ENCODE results near the gene DDO. TPM values are rescaled to one million over a fixed set of nuclear protein-coding genes. Genes with fewer than 3 reads are reported as not detected.

DDO gene
- polyA plus RNA-seq, 1 donor from 2014 or later: not detected

DNA sequence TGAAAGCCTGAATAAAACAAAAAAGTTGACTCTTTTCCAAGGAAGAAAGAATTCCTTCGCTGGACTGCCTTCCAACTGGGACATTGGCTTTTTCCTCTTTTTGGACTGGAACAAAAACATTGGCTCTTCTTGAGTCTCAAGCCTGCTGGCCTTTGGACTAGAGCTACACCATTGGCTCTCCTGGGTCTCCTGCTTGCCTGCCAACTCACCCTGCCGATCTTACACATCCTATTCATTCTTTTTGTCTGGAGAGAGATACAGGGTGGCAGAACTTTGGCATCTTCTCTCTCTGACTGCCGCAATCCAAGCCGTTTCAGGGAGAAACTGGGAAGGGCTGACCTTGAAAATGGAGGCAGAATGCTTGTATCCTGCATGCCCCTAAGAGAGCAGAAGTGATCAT is 20.2 kb downstream of the DDO start:
- H3K4me3 ChIP-seq (ENCODE audit: low read length): no peak overlapping the region
- H3K9me3 ChIP-seq (ENCODE audit: low read length): no peaks in the 10 kb centered on the region
- no peak overlapping the region for H3K4me2 ChIP-seq (ENCODE audit: low read length)
- H4K20me1 ChIP-seq (ENCODE audit: insufficient read depth): no peaks in the 10 kb centered on the region
- no peaks in the 10 kb centered on the region for H3F3A ChIP-seq (ENCODE audit: insufficient read depth, low read length, poor library complexity, severe bottlenecking)
- no peak overlapping the region for H3K9ac ChIP-seq (ENCODE audit: low read length)
- H3K79me2 ChIP-seq (replicated peaks; ENCODE audit: insufficient read depth, low read length): no peaks in the 10 kb centered on the region
- no peaks in the 10 kb centered on the region for H3K36me3 ChIP-seq (ENCODE audit: insufficient read depth, low read length)
- TF ChIP-seq RAD21 (conservative IDR thresholded peaks at IDR 0.05) (no peak), EZH2 (IDR thresholded peaks at IDR 0.05; ENCODE audit: borderline replicate concordance, insufficient read depth, low read length, poor library complexity, severe bottlenecking) (no peak), EP300 (conservative IDR thresholded peaks at IDR 0.05; ENCODE audit: poor library complexity, severe bottlenecking) (no peak), TAF1 (IDR thresholded peaks at IDR 0.05; ENCODE audit: low read depth) (no peak), MXI1 (conservative IDR thresholded peaks at IDR 0.05; ENCODE audit: poor library complexity, severe bottlenecking) (no peak), SMC3 (conservative IDR thresholded peaks at IDR 0.05; ENCODE audit: poor library complexity) (no peak), POLR2AphosphoS5 (IDR thresholded peaks at IDR 0.05) (no peak)
- TF ChIP-seq, protein P1, sequence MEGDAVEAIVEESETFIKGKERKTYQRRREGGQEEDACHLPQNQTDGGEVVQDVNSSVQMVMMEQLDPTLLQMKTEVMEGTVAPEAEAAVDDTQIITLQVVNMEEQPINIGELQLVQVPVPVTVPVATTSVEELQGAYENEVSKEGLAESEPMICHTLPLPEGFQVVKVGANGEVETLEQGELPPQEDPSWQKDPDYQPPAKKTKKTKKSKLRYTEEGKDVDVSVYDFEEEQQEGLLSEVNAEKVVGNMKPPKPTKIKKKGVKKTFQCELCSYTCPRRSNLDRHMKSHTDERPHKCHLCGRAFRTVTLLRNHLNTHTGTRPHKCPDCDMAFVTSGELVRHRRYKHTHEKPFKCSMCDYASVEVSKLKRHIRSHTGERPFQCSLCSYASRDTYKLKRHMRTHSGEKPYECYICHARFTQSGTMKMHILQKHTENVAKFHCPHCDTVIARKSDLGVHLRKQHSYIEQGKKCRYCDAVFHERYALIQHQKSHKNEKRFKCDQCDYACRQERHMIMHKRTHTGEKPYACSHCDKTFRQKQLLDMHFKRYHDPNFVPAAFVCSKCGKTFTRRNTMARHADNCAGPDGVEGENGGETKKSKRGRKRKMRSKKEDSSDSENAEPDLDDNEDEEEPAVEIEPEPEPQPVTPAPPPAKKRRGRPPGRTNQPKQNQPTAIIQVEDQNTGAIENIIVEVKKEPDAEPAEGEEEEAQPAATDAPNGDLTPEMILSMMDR (IDR thresholded peaks at IDR 0.05; ENCODE audit: poor library complexity, severe bottlenecking): no peak
- TF ChIP-seq, protein P2, sequence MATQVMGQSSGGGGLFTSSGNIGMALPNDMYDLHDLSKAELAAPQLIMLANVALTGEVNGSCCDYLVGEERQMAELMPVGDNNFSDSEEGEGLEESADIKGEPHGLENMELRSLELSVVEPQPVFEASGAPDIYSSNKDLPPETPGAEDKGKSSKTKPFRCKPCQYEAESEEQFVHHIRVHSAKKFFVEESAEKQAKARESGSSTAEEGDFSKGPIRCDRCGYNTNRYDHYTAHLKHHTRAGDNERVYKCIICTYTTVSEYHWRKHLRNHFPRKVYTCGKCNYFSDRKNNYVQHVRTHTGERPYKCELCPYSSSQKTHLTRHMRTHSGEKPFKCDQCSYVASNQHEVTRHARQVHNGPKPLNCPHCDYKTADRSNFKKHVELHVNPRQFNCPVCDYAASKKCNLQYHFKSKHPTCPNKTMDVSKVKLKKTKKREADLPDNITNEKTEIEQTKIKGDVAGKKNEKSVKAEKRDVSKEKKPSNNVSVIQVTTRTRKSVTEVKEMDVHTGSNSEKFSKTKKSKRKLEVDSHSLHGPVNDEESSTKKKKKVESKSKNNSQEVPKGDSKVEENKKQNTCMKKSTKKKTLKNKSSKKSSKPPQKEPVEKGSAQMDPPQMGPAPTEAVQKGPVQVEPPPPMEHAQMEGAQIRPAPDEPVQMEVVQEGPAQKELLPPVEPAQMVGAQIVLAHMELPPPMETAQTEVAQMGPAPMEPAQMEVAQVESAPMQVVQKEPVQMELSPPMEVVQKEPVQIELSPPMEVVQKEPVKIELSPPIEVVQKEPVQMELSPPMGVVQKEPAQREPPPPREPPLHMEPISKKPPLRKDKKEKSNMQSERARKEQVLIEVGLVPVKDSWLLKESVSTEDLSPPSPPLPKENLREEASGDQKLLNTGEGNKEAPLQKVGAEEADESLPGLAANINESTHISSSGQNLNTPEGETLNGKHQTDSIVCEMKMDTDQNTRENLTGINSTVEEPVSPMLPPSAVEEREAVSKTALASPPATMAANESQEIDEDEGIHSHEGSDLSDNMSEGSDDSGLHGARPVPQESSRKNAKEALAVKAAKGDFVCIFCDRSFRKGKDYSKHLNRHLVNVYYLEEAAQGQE (IDR thresholded peaks at IDR 0.05; ENCODE audit: borderline replicate concordance): no peak
- no peak overlapping the region for H2AFZ ChIP-seq (ENCODE audit: low read depth, low read length)
- no peaks in the 10 kb centered on the region for H3K9me2 ChIP-seq (ENCODE audit: insufficient read depth, low read length)
- no peak overlapping the region for H3K27ac ChIP-seq (ENCODE audit: low read length)
- no peaks in the 10 kb centered on the region for H3K27me3 ChIP-seq (ENCODE audit: insufficient read depth, low read depth, low read length)

DNA sequence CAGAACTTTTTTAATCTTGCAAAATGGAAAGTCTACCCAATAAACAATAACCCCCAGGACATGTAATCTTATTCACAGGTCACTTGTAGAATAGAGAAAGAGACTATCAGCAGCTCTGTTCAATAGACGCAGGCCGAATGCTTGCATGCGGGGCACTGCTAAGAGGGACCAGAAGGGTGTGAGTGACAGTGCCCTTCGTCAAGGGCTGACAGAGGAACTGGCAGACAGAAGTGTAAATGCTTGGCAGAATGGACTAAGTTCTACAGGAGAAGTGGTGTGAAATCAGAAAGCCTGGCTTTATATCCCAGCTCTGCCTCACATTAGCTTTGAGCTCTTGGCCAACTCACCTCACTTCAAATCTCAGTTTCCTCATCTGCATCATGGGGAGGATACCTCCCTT is 21.0 kb downstream of the DDO start:
- H3K9me3 ChIP-seq (ENCODE audit: low read length): no peaks in the 10 kb centered on the region
- H3K9ac ChIP-seq (ENCODE audit: low read length): no peak overlapping the region
- no peaks in the 10 kb centered on the region for H3F3A ChIP-seq (ENCODE audit: insufficient read depth, low read length, poor library complexity, severe bottlenecking)
- no peaks in the 10 kb centered on the region for H3K79me2 ChIP-seq (replicated peaks; ENCODE audit: insufficient read depth, low read length)
- H3K4me2 ChIP-seq (ENCODE audit: low read length): no peak overlapping the region
- no peaks in the 10 kb centered on the region for H4K20me1 ChIP-seq (ENCODE audit: insufficient read depth)
- H3K9me2 ChIP-seq (ENCODE audit: insufficient read depth, low read length): no peaks in the 10 kb centered on the region
- H3K4me3 ChIP-seq (ENCODE audit: low read length): no peak overlapping the region
- H3K36me3 ChIP-seq (ENCODE audit: insufficient read depth, low read length): no peaks in the 10 kb centered on the region
- no peak for TF ChIP-seq TAF1 (IDR thresholded peaks at IDR 0.05; ENCODE audit: low read depth)
- TF ChIP-seq EP300 (conservative IDR thresholded peaks at IDR 0.05; ENCODE audit: poor library complexity, severe bottlenecking): no peak
- TF ChIP-seq, protein P2 (IDR thresholded peaks at IDR 0.05; ENCODE audit: borderline replicate concordance): no peak
- no peak for TF ChIP-seq EZH2 (IDR thresholded peaks at IDR 0.05; ENCODE audit: borderline replicate concordance, insufficient read depth, low read length, poor library complexity, severe bottlenecking)
- no peak for TF ChIP-seq SMC3 (conservative IDR thresholded peaks at IDR 0.05; ENCODE audit: poor library complexity)
- no peak for TF ChIP-seq MXI1 (conservative IDR thresholded peaks at IDR 0.05; ENCODE audit: poor library complexity, severe bottlenecking)
- no peak for TF ChIP-seq RAD21 (conservative IDR thresholded peaks at IDR 0.05)
- TF ChIP-seq, protein P1 (IDR thresholded peaks at IDR 0.05; ENCODE audit: poor library complexity, severe bottlenecking): no peak
- no peak for TF ChIP-seq POLR2AphosphoS5 (IDR thresholded peaks at IDR 0.05)
- no peaks in the 10 kb centered on the region for H3K27me3 ChIP-seq (ENCODE audit: insufficient read depth, low read depth, low read length)
- no peak overlapping the region for H2AFZ ChIP-seq (ENCODE audit: low read depth, low read length)
- no peak overlapping the region for H3K27ac ChIP-seq (ENCODE audit: low read length)

All from neural cell (in vitro differentiated cells).